ENCODE measurements around the gene GRM5.
"Not testable (repeated sequence)": the region's sequence is repeated elsewhere in the genome, so short reads cannot be mapped to it uniquely, and the experiment has no call there.

Gene GRM5

DNA sequence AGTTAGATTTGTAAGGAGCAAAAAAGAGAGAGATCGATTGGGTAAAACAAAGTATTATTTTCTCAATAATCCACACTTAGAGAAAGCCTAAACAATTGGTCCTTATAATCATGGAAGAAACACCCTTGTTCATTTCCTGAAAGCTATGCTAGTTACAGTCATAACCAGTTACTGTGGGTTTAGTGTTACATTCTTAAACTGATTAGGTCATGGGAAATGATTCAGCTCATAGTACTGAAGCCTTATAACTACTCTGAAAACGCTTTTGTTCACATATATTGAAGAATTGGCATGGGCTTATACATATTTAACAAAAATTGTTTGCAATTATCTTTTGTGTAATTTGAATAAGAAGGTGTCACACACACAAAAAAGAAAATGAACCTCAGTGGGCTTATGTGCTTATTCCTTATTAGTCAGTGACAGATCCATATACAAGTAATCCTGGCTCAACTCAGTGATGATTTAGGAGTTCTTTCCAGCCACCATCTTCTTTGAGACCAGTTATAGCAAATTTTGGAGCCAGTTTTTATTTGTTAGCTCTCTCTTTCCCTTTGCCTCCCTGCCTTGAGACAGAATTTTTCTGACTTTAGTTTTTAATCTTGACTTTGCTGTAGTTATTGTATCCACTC, 529.8 kb downstream of the GRM5 start:
- no peak for DNase-seq

DNA sequence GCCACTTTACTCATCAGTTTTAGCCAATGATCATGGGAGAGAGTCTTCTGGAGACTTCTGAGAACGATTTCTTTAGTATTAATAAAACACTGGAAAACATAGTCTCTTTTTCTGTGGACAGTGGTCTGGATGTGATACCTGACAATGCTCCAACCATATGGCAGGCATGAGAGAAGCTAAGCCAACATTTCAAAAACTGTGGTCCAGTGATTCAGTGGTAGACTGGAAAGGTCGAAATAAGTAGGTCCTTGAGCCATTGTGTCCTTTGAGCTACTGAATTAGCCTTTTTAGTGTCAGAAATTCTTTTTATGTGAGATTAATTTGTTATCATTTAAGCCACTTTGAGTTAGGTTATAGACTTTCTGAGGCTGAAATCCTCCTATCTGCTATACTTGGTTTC, 530.5 kb downstream of the GRM5 start:
- DNase-seq, result no peak

- not testable (repeated sequence) for DNase-seq
These were observed 531.1 kb downstream of the GRM5 start for GRCh38 chr11:88534706-88535105.

- no peak for DNase-seq
These were observed 531.6 kb downstream of the GRM5 start for GRCh38 chr11:88534185-88534584.

DNA sequence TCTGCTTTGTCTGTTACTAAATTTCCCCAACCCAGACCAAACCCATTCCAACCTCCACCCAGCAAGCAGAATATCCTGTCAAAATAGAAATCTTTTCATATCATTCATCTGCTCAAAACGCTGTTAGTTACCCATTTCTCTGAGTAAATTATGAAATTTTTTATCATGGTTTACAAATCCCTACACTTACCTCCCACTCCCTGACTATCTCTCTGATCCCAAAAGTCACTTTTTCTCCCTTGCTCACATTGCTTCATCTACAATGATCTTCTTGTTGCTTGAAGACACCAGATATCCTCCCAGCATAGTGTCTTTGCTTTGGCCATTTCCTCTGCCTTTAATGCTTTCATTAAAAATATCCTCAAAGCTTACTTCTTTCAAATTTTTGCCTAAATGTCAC, 532.8 kb downstream of the GRM5 start:
- DNase-seq, result no peak

- no peak for DNase-seq
These were observed 534.0 kb downstream of the GRM5 start for GRCh38 chr11:88531831-88532230.

- DNase-seq, result no peak
These were observed 536.4 kb downstream of the GRM5 start for GRCh38 chr11:88529426-88529825.

DNA sequence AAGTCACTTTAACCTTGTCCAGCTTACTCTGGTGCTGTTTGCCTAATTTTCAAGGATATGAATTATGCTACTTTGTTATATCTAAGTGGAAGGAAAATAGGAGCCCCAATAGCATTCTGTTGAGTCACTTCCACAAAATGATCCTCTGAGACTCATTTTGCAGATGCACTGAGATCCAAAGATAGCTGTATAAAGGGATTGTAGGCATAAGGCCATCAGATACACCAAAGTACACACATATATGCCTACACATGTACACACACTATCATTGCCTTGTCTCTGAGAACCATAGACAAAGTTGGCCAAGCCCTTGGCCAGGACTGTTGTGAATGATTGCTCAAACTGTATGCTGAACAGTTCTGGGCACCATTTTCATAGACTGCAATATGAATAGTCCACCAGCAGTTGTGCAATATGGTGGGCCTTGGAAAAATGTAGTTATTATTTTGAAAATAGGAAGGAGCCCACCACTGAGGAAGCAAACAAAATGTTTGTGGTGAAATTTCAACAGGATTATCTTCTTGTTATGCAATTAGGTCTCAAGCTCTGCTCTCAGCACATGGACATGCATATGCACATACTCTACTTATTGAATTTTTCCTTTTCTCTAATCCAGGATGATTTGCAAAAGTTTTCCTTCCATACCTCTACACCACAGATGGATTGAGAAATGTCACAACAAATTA, 542.3 kb downstream of the GRM5 start:
- no peak for DNase-seq

- no peak for DNase-seq
These were observed 543.0 kb downstream of the GRM5 start for GRCh38 chr11:88522624-88523385.

- DNase-seq, result no peak
These were observed 544.0 kb downstream of the GRM5 start for GRCh38 chr11:88521799-88522201.

- DNase-seq, result no peak
These were observed 544.4 kb downstream of the GRM5 start for GRCh38 chr11:88521399-88521798.

GRCh38 chr11:88520391-88520790, 545.4 kb downstream of the GRM5 start:
- DNase-seq, result no peak

DNA sequence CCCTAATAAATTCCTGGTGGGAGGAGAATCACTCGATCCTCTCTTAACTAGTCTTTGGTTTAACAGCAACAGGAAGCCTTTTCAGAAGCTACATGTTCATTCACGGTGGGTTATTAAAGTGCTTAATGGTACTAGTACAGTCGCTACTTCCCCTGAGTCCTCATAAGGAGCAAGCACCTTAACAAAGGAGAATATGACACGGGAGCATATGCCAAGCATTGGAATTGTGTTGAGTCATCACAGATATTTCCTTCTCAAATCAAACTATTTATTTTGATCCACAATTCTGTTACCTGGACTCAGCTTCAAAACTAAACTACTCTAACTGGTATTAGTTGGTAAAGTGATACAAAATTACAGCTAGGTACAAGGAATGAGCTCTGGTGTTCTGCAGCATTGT, 550.8 kb downstream of the GRM5 start:
- DNase-seq, result no peak

DNA sequence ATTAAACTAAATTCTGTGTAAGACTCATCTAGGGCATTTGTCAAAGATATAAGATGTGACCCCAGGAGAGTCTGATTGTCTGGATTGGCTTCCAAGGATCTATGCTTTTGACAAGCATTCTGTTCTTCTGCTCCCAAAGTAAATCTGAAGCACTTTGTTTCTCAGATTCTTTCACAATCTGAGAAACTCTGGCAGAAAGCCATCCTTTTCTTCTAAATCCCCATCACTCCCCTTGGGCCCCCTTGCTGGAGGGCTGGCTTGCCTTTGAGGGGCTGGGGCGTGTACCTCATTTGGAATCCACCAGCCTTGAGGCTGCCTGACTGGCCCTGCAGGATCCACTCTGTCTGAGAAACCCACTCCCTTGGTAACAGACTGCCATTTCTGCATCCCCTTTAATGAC, 554.8 kb downstream of the GRM5 start:
- no peak for DNase-seq

GRCh38 chr11:88508759-88509581, 556.8 kb downstream of the GRM5 start:
- DNase-seq, result no peak

- no peak for DNase-seq
These were observed 557.4 kb downstream of the GRM5 start for GRCh38 chr11:88508418-88508758.

DNA sequence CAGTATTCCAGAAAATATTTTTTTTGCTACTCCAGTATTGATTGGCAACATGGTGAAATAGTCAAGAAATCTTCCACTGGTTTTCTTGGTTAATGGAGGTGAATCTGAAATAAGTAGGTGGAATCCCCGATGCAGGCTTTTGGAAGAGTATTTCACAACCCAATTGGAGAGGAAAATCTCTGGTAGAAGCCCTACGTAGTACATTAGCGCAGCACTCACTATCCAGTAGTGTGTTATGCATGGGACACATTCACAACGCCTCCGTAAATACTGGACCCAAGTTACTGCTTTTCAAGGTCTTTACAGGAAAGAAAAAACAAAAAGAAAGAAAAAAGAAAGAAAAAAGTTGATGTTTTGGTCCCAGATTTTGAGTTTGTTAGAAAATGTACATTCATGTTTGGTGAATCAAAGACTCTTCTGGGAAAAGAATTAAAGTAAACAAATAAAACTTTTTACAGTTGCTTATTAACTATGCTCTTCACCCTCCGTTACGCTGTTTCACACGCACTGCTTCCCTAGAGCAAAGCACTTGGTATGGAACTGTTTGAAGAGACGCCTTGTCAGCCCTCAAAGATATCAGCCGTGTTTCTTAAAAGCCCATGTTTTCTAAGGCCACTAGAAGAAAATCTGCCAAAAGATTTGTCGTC, 557.9 kb downstream of the GRM5 start:
- DNase-seq, result no peak

DNA sequence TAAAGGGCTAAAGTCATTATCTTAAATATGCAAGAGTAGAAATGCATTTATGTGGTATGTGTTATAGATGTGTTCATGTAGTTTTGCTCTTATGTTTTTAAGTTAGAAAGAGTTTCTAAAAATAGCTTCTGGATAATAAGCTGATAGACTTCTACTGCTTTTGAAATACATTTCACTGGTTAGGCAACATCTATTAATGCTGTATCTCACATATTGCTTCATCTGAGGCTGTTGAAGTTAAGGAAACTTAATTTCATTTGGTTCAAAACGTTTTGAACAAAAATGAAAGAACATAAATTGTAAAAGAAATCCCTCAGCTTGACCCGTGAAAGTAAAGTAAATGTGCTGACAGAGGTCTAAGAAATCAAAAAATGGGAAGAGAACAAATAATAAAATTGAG, 564.2 kb downstream of the GRM5 start:
- no peak for DNase-seq

GRCh38 chr11:88495836-88496235, 569.9 kb downstream of the GRM5 start:
- no peak for DNase-seq

DNA sequence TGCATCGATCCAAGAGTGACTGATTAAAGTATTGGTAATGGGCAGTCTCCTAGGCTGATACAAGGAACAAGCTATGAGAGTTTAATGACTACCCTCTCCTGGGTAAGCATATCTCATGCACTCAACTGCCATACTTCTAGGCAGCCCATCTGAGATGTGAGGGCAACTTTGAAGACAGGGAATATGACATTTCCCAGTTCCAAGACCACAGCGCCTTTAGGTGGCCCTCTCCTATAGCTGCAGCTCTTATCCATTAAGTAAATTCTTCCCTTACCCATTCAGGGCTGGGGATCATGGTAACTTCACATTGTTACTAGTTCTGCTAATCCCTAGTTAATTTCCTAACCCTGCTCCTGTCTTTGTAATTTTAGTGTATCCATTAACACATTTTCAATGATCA, 570.9 kb downstream of the GRM5 start:
- no peak for DNase-seq

GRCh38 chr11:88491674-88492073, 574.1 kb downstream of the GRM5 start:
- DNase-seq, result no peak

DNA sequence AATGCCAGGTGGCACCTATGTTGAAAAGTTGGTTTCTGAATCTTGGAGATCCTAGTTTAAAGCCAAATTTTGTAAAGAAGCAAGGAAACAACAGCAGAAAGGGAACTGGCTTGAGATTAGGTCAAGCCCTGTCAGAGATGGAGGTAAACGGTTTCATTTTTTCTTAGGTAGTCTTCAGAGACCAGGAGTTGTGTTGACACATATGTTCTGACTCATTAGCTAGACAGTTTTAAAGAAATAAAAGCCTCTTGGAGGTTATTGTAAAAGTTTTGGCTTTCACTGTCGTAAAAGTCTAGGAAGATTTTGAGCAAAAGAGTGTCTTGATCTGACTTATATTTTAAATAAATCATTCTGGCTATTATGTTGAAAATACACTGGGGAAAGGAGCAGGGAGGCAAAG, 576.8 kb downstream of the GRM5 start:
- DNase-seq, result no peak

- DNase-seq, result no peak
These were observed 578.1 kb downstream of the GRM5 start for GRCh38 chr11:88487646-88488045.
